ENCODE measurements around the gene NFAT5.

DNA sequence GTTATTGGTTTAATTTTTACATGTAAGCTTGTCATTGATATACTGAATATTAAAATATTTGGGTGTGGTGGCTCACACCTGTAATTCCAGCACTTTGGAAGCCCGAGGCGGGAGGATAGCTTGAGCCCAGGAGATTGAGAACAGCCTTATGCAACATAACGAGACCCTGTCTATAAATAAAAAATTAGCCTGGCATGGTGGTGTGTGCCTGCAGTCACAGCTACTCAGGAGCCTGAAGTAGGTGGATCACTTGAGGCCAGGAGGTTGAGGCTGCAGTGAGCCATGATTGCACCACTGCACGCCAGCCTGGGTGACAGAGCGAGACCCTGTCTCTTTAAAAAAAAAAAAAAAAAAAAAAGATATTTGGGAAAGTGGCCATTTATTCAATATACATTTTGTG lies 32.3 kb downstream of the NFAT5 start:
- TF ChIP-seq, protein P1, sequence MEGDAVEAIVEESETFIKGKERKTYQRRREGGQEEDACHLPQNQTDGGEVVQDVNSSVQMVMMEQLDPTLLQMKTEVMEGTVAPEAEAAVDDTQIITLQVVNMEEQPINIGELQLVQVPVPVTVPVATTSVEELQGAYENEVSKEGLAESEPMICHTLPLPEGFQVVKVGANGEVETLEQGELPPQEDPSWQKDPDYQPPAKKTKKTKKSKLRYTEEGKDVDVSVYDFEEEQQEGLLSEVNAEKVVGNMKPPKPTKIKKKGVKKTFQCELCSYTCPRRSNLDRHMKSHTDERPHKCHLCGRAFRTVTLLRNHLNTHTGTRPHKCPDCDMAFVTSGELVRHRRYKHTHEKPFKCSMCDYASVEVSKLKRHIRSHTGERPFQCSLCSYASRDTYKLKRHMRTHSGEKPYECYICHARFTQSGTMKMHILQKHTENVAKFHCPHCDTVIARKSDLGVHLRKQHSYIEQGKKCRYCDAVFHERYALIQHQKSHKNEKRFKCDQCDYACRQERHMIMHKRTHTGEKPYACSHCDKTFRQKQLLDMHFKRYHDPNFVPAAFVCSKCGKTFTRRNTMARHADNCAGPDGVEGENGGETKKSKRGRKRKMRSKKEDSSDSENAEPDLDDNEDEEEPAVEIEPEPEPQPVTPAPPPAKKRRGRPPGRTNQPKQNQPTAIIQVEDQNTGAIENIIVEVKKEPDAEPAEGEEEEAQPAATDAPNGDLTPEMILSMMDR (IDR thresholded peaks at IDR 0.05), result no peak
- TF ChIP-seq EZH2 (IDR thresholded peaks at IDR 0.05), result no peak

Measured in neural progenitor cell (in vitro differentiated cells).